ENCODE results near the gene TEX261.

The TEX261 gene

DNA sequence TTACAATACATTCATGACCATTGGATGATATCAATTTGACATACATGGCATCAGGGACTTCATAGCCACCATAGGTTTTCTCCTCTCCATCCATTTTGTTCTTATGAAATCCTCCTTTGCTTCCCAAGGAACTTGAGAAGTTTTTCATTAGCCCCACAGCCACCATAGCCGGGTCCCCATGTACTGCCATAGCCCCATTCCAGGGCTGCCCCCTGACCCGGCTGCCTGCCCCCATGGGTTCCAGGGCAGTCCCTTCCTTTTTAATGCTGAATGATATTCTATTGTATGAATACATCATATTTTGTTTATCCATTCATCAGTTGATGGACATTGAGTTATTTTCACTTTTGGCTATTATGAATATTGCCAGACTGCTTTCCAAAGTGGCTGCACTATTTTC lies 38.5 kb downstream of the TEX261 start:
- no peak for DNase-seq

DNA sequence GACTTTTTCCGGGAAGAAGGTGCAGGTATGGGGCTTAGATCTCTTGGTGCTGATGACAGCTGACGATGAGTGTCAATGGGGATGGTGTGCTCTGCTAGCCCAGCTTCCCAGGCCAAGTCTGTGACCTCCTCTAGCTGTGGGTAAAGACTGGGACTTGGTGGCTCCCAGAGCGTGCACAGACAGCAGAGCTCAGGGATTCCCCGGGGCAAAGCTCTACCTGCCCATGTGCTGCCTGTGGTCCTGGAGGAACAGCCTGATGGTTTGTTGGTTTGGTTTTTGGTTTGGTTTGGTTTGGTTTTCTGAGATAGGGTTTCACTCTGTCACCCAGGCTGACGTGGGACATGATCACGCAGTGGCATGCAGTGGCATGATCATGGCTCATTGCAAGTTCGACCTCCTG lies 39.8 kb downstream of the TEX261 start:
- DNase-seq: no peak

- no peak for DNase-seq
Measured at GRCh38 chr2:70949086-70949485, 45.6 kb downstream of the TEX261 start.

DNA sequence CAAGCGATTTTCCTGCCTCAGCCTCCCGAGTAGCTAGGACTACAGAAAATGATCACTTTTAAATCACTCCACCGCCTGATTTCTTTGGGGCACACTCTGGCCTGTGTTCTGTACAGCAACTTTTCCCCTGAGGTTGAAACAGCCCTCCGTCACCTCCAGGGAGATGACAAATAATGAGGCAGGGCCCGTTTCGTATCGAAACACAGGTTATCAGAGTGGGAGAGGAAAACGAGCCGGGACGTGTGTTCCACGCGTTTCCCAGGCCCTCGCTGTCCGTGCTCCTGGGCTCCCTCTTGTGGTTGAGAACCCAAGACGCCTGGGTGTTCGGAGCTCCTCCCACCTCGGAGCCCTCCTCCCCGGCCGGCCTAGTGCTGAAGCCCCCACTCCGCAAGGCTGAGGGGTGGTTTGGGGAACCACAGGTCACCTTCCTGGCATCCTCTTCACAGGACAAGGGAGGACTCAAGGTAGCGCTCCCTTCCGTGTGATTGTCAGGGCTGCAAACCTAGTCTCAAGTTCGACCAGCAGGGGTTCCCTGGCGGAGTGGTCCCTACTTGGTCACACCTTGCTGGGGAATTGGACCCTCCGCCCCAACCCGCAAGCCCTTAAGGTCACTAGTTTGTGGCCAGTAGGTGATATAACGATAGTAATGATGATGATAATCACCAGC lies 46.2 kb downstream of the TEX261 start:
- peak; percentile 67 to 72 for DNase-seq

GRCh38 chr2:70947556-70948184 lies 47.0 kb downstream of the TEX261 start:
- DNase-seq: no peak

DNA sequence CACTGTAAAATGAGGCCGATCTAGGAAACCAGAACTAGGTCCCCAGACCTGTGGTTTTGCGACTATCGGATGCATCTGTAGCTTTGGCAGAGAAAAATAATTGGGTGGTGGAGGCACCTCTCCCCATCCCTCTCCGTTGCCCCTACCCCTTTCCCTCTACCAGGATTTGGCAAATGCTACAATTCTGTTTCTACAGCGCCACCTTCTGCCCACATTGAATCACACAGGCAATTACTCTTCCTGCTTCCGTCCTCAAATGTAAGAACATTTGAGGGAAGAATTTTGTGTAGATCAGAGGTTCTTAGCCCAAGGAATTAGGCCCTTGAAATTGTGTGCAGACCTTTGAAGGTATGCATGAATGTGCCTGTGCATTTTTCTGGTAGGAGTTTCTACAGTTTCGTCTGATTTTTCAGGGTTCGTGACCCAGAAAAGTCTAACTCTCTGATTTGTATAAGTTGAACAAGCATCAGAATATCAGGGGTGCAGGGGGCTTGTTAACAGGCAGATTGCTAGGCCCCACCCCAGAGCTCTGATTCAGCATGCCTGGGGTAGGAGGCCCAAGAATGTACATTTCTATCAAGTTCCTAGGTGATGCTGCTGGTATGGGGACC lies 47.7 kb downstream of the TEX261 start:
- DNase-seq: peak; percentile 71 to 86

- no peak for DNase-seq
Measured at GRCh38 chr2:70944111-70944690, 50.5 kb downstream of the TEX261 start.

GRCh38 chr2:70943205-70943871 lies 51.3 kb downstream of the TEX261 start:
- no peak for DNase-seq

DNA sequence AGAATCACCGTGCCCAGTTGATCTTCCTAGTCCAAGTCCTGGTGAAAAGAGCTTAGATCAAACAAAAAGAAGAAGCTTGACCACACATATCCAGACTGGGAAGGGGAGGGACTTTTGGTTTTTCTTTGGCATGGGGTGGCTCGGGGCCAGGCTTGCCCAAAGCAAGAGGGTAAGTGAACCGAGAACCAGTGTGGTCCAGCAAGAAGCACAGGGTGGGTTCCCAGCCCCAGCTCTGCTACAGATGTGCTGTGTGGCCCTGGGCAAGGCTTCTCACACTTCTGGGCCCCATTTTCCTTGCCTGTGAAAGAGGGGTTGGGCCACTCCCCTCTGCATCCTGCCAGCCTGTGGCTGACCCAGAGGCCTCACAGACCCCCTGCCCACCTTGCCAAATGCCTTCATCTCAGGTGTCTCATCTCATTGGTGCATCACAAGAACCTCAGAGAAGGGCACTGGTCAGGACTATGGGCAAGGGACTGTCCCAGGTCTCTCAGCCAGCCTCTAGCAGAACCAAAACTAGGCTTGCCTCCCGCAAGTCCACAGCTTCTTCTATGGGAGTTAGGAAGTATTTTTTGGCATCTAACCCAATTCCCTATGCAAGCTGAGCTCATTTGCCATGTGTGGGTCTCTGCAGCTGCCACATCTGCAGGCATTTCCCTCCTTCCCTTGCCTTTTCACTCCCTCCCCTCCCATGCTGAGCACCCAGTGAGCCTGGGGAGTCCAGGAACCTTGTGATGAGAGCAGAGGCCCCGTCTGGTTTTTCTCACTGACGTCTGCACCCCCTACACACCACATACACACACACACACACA lies 52.1 kb downstream of the TEX261 start:
- no peak for DNase-seq

- DNase-seq: no peak
Measured at GRCh38 chr2:70941701-70942100, 53.0 kb downstream of the TEX261 start.

DNA sequence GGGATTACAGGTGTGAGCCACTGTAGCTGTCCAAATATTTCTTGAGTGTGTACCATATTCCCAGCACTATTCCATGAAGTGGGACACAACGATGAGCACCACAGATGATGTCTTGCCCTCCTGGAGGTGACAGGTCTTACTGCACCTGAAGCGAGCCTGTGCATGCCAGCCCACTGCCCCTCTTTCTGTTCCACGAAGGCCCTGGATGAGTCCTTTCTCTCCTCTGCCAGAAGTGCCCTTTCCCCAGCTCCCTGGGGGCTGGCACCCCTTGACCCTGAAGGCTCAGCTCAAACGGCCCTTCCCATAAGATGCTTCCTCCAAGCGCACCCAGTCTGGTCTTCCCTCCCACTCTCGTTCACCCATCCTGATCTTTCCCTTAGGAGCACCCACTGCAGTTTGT lies 53.5 kb downstream of the TEX261 start:
- DNase-seq: no peak

- DNase-seq: no peak
Measured at GRCh38 chr2:70939839-70940580, 54.7 kb downstream of the TEX261 start.

DNA sequence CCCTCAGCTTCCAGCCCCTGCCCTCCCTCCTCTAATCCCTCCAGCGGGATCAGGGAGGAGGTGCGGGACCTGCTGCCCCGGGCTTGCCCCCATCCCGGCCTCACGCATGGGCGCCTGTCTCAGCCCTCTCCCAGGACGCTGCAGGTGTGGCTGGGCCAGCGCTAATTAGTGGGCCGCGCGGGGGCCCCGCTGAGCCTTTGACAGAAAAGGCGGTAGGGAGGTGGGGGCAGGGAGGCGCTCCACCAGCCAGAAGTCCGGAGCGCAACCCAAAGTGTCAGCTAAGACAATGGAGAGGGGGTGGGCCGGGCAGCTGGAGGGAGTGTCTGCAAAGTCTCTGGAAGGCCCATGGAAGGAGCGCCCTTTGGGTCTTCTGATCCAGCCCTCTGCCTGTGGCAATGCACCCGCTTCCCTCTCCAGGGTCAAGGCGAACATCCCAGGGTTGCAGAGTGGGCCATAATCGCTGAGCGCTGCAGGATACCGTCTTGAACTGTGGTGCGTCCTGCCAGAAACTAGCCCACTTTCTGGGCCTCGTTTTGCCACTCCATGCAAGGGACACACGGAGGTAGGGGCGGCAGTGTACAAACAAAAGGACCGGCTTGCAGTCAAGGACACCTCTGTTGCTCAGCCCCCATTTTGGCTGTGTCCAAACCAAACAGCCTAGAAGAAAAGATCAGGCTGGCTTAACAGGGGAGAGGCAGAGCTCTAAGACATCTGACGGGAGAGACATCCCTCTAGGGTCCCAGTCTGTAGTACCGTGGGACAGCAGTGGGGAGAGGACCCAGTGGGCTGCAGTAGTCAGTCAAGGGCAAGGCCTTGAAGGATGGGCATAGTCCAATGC lies 55.5 kb downstream of the TEX261 start:
- no peak for DNase-seq

DNA sequence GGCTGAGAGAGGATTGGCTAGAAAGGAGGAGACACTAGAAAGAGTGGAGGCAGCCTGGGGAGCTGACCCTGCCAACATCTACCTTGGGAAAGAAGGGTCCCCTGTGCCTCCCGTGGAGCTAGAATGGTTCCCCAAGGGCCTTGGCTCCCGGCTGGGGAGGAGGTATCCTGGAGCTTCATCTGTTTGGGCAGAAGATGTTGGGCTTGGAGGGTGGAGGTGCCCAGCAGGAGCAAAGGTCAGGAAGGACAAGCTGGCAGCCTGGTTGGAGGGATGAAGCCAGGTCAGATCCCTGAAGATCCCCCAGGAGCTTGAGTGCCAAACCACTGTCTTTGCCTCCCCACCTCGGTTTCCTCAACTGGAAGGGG lies 56.1 kb downstream of the TEX261 start:
- no peak for DNase-seq

- DNase-seq: no peak
Measured at GRCh38 chr2:70937866-70938585, 56.6 kb downstream of the TEX261 start.

DNA sequence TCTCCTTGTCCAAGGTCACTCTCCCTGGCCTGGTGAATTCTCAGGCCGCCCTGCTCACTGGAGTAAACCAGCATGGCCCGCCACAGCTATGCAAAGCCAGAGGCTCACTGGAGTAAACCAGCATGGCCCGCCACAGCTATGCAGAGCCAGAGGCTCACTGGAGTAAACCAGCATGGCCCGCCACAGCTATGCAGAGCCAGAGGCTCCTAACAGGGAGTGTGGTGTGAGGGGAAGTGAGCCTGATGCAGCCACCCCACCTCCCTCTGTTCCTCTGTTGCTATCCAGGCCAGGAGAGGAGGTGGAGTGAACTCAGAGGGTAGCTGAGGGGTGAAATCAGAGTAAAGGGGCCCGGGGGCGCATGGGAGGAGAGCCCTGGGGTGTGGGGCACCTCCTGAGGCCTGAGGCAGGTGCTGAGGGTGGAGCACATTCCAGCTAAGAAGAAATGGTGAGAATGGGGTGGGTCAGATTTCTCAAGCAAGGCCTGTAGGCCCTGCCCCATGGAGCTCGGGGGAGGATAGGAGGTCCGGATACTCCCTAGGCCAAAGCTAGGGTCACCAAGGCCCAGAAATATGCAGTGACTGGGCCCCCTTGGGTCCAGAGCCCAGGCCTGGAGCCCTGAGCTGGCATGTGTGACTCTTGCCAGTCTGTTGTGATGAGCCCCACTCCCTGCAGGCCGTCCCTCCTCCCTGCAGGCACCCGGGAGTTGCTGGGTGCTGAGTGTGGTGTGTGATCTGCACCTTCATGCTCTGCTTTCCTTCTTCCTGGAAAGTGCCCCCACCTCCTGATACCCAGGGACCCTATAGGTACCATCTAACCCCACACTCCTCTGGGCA lies 57.5 kb downstream of the TEX261 start:
- DNase-seq: no peak

DNA sequence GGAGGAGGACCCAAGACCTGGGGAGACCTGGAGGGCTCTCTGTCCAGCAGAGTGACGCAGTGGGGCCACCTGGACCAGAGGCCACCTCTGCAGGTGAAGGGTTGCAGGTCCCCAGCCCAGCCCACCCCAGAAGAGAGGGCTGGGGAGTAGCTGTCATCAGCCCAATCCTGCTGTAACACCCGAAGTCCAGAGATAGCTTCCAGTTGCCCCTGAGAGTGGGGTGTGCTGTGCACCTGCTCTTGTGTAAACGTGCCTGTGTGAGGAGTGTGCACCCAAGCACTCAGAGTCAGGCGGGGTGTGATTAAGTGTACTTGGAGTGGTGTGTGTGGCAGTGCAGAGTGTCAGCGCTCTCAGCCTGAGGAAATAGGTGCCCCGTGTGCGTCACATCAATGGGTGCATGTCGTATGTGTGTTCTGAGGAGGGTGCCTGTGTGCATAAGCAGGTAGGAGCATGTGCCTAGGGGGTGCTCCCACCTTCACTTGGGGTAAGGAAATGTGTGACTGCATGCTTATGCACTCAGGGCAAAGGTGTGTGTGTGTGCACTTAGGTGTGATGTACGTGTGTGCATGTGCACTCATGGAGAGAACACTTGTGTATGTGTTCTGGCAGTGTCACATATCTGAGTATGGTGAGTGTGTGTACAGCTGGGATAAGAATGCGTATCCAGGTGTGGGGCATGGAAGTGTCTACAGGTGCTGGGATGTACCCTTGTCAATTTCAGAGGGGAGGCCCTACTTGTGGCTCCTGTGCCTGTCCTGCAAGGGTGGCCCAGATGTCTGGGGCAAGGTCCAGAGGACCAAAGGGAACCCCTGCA lies 58.3 kb downstream of the TEX261 start:
- no peak for DNase-seq
